Epithelial cell of esophagus (primary cell): ENCODE results near the gene HOXB2.

Experiments
- DNase-seq: peaks from one replicate; pipeline ENCODE4 v3.0.0; 2010; ENCODE audit warnings: low read depth
- H3K4me3 ChIP-seq: 2 replicates; pipeline ENCODE4 v1.5.1; 2011; ENCODE audit warnings: mild to moderate bottlenecking, low read length, control low read depth
- CTCF ChIP-seq: IDR thresholded peaks from 2 replicates; pipeline ENCODE4 v1.5.1; 2011; ENCODE audit warnings: low read depth, mild to moderate bottlenecking, low read length, control low read depth, inconsistent platforms; ENCODE audit not compliant: insufficient read depth; ENCODE audit errors: missing control alignments

Gene HOXB2

GRCh38 chr17:48578616-48579470 is 33.9 kb upstream of the HOXB2 start:
- no peak for TF ChIP-seq CTCF
- peak overlapping the region; percentile 16 for H3K4me3 ChIP-seq
- DNase-seq: no peak

GRCh38 chr17:48577946-48578615 is 33.2 kb upstream of the HOXB2 start, which contains the start of gene HOXB4:
HOXB4 (minus strand) TSS chr17:48578350; CDS start chr17:48578319, 31 bp downstream.
- no peak for TF ChIP-seq CTCF
- DNase-seq: no peak
- peak within 1 kb of the TSS; percentile 22 for H3K4me3 ChIP-seq

- no peak for TF ChIP-seq CTCF
- peak overlapping the region; percentile 18 for H3K4me3 ChIP-seq
- DNase-seq: no peak
Observed at GRCh38 chr17:48577330-48577945, 32.5 kb upstream of the HOXB2 start.

- H3K4me3 ChIP-seq: no peak overlapping the region
- TF ChIP-seq CTCF: no peak
- DNase-seq: peak; percentile 40
Observed at GRCh38 chr17:48576479-48577309, 31.8 kb upstream of the HOXB2 start.

GRCh38 chr17:48575673-48576478 is 31.0 kb upstream of the HOXB2 start:
- DNase-seq: no peak
- H3K4me3 ChIP-seq: no peak overlapping the region
- TF ChIP-seq CTCF: no peak
